ENCODE data around the gene SLC5A11.

The SLC5A11 gene

DNA sequence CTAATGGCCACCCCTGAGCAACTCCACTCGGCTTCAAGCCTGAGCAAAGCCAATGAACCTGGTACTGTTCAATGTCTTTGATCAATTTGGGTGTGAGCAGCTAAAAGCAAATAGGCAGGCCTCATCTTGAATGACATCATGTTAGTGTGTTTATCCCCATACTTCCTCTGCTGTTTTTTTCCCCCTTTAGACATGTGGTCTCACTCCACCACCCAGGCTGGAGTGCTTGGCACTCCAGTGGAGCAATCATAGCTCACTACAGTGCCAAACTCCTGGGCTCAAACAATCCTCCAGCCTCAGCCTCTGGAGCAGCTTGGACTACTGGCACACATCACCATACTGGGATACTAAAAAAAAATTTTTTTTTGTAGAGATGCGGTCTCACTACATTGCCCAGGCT is 94.0 kb downstream of the SLC5A11 start:
- TF ChIP-seq POLR2AphosphoS5 (IDR thresholded peaks at IDR 0.05; ENCODE audit: low read depth, low read length) (no peak), SIN3A (IDR thresholded peaks at IDR 0.05; ENCODE audit: borderline replicate concordance, insufficient read depth, low read length) (no peak), FOXP2 (optimal IDR thresholded peaks at IDR 0.05; ENCODE audit: borderline replicate concordance, extremely low read depth, extremely low read length, insufficient read depth) (no peak), TAF1 (IDR thresholded peaks at IDR 0.05; ENCODE audit: borderline replicate concordance, insufficient read depth, low read length) (no peak)
- TF ChIP-seq, protein P1, sequence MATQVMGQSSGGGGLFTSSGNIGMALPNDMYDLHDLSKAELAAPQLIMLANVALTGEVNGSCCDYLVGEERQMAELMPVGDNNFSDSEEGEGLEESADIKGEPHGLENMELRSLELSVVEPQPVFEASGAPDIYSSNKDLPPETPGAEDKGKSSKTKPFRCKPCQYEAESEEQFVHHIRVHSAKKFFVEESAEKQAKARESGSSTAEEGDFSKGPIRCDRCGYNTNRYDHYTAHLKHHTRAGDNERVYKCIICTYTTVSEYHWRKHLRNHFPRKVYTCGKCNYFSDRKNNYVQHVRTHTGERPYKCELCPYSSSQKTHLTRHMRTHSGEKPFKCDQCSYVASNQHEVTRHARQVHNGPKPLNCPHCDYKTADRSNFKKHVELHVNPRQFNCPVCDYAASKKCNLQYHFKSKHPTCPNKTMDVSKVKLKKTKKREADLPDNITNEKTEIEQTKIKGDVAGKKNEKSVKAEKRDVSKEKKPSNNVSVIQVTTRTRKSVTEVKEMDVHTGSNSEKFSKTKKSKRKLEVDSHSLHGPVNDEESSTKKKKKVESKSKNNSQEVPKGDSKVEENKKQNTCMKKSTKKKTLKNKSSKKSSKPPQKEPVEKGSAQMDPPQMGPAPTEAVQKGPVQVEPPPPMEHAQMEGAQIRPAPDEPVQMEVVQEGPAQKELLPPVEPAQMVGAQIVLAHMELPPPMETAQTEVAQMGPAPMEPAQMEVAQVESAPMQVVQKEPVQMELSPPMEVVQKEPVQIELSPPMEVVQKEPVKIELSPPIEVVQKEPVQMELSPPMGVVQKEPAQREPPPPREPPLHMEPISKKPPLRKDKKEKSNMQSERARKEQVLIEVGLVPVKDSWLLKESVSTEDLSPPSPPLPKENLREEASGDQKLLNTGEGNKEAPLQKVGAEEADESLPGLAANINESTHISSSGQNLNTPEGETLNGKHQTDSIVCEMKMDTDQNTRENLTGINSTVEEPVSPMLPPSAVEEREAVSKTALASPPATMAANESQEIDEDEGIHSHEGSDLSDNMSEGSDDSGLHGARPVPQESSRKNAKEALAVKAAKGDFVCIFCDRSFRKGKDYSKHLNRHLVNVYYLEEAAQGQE (IDR thresholded peaks at IDR 0.05; ENCODE audit: insufficient read depth in 1 of 2, low read depth in 2 of 2, low read length in 2 of 2), result no peak

DNA sequence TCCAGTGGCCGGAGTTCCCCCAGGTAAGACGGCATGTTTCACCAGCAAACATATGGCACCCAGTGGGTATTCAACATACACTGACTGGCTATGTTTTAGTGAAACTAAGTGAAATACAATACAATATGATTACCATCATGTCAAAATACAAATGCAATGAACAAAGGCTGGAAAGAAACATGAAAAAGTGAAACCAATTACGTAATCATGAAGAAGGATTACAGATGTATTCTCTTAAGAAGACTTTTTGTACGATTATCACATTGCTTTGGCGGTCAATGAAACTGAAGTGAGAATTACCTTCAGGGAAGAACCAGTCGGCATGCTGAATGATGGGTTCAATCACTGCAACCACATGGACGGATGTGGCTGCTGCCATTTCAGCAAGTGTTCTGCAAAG is 97.7 kb downstream of the SLC5A11 start:
- TF ChIP-seq TAF1 (IDR thresholded peaks at IDR 0.05; ENCODE audit: borderline replicate concordance, insufficient read depth, low read length), result no peak
- no peak for TF ChIP-seq SIN3A (IDR thresholded peaks at IDR 0.05; ENCODE audit: borderline replicate concordance, insufficient read depth, low read length)
- TF ChIP-seq, protein P1 (IDR thresholded peaks at IDR 0.05; ENCODE audit: insufficient read depth in 1 of 2, low read depth in 2 of 2, low read length in 2 of 2), result no peak
- TF ChIP-seq FOXP2 (optimal IDR thresholded peaks at IDR 0.05; ENCODE audit: borderline replicate concordance, extremely low read depth, extremely low read length, insufficient read depth), result no peak
- TF ChIP-seq POLR2AphosphoS5 (IDR thresholded peaks at IDR 0.05; ENCODE audit: low read depth, low read length), result no peak

DNA sequence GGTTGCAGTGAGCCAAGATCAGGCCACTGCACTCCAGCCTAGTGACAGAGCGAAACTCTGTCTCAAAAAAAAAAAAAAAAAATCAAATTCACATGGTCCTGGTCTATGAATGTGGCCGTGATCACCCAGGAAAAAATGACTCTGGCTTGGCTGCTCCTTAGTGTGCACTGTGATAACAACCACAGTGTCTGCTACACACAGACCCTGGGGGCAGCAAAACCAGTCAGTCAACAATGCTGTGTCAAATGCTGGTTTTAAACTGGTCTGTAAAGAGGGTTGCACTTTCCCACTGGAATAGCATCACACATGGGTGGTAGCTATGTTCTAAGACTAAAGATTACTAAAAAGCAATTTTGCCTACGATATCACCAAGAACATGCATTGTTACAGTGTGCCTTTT is 98.4 kb downstream of the SLC5A11 start:
- TF ChIP-seq FOXP2 (optimal IDR thresholded peaks at IDR 0.05; ENCODE audit: borderline replicate concordance, extremely low read depth, extremely low read length, insufficient read depth) (no peak), TAF1 (IDR thresholded peaks at IDR 0.05; ENCODE audit: borderline replicate concordance, insufficient read depth, low read length) (no peak), POLR2AphosphoS5 (IDR thresholded peaks at IDR 0.05; ENCODE audit: low read depth, low read length) (no peak), SIN3A (IDR thresholded peaks at IDR 0.05; ENCODE audit: borderline replicate concordance, insufficient read depth, low read length) (no peak)
- TF ChIP-seq, protein P1 (IDR thresholded peaks at IDR 0.05; ENCODE audit: insufficient read depth in 1 of 2, low read depth in 2 of 2, low read length in 2 of 2), result no peak

DNA sequence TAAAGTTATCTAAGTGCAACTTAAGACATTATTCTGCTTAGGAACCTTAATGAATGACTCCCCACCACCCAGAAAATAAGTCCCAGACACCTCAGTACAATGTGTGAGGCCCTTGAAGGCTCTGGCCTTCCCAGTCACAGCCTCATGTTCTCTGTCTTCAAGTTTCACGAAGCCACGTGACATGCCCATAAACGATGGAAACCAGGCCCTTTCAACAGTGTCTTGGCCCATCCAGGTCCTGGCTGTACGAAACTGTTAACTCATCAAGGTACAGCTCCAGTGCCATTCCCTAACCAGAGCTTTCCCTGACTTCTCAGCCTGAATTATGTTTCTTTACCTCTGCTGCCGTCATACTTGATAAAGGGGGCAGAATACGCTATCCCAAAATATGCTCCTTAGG is 100.4 kb downstream of the SLC5A11 start:
- TF ChIP-seq TAF1 (IDR thresholded peaks at IDR 0.05; ENCODE audit: borderline replicate concordance, insufficient read depth, low read length) (no peak), FOXP2 (optimal IDR thresholded peaks at IDR 0.05; ENCODE audit: borderline replicate concordance, extremely low read depth, extremely low read length, insufficient read depth) (no peak), SIN3A (IDR thresholded peaks at IDR 0.05; ENCODE audit: borderline replicate concordance, insufficient read depth, low read length) (no peak), POLR2AphosphoS5 (IDR thresholded peaks at IDR 0.05; ENCODE audit: low read depth, low read length) (no peak)
- TF ChIP-seq, protein P1 (IDR thresholded peaks at IDR 0.05; ENCODE audit: insufficient read depth in 1 of 2, low read depth in 2 of 2, low read length in 2 of 2), result no peak

DNA sequence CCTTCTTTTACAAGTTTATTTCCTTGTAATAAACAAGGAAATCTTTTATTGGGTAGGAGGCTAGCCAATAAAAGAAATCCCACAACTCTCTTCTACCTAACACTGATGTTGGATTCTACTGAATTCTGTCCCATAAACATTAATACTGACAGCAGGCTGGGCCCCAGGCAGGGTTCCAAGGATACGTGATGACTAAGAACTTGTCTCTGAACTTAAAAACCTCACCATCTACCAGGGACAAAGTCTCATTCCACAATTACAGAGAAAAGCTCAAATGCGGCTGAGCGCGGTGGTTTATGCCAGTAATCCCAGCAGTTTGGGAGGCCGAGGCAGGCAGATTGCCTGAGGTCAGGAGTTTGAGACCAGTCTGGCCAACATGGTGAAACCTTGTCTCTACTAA is 104.5 kb downstream of the SLC5A11 start:
- TF ChIP-seq SIN3A (IDR thresholded peaks at IDR 0.05; ENCODE audit: borderline replicate concordance, insufficient read depth, low read length), result no peak
- no peak for TF ChIP-seq FOXP2 (optimal IDR thresholded peaks at IDR 0.05; ENCODE audit: borderline replicate concordance, extremely low read depth, extremely low read length, insufficient read depth)
- no peak for TF ChIP-seq POLR2AphosphoS5 (IDR thresholded peaks at IDR 0.05; ENCODE audit: low read depth, low read length)
- TF ChIP-seq, protein P1 (IDR thresholded peaks at IDR 0.05; ENCODE audit: insufficient read depth in 1 of 2, low read depth in 2 of 2, low read length in 2 of 2), result no peak
- no peak for TF ChIP-seq TAF1 (IDR thresholded peaks at IDR 0.05; ENCODE audit: borderline replicate concordance, insufficient read depth, low read length)

Measured in PFSK-1 (cell line).